HG03139 (cell line): ENCODE data around the gene CCDC38.
"Not testable (repeated sequence)": the region's sequence is repeated elsewhere in the genome, so short reads cannot be mapped to it uniquely, and the experiment has no call there.

Experiments
- ATAC-seq: cut with Tn5 transposase; IDR thresholded peaks from one replicate; pipeline ENCODE4 v1.9.1; 2021; ENCODE audit not compliant: unreplicated experiment

The CCDC38 gene

GRCh38 chr12:95887311-95887710 is 55.1 kb downstream of the CCDC38 start:
- ATAC-seq = no peak

- ATAC-seq = no peak
Measured at GRCh38 chr12:95884998-95885397, 57.4 kb downstream of the CCDC38 start.

- ATAC-seq = no peak
Measured at GRCh38 chr12:95882873-95883272, 59.5 kb downstream of the CCDC38 start.

GRCh38 chr12:95882080-95882479 is 60.3 kb downstream of the CCDC38 start:
- ATAC-seq = no peak

GRCh38 chr12:95881331-95881955 is 61.0 kb downstream of the CCDC38 start:
- no peak for ATAC-seq

GRCh38 chr12:95880895-95881294 is 61.5 kb downstream of the CCDC38 start:
- no peak for ATAC-seq

- ATAC-seq = no peak
Measured at GRCh38 chr12:95877622-95878021, 64.8 kb downstream of the CCDC38 start.

GRCh38 chr12:95874452-95874851 is 68.0 kb downstream of the CCDC38 start:
- no peak for ATAC-seq

- ATAC-seq = no peak
Measured at GRCh38 chr12:95870897-95871296, 71.5 kb downstream of the CCDC38 start.

- no peak for ATAC-seq
Measured at GRCh38 chr12:95863337-95863736, 79.1 kb downstream of the CCDC38 start.

GRCh38 chr12:95862038-95862437 is 80.4 kb downstream of the CCDC38 start:
- no peak for ATAC-seq

GRCh38 chr12:95859947-95860850 is 82.2 kb downstream of the CCDC38 start:
- no peak for ATAC-seq

GRCh38 chr12:95859344-95859816 is 83.0 kb downstream of the CCDC38 start:
- no peak for ATAC-seq

- ATAC-seq = peak; percentile 99
Measured at GRCh38 chr12:95858451-95859343, 83.7 kb downstream of the CCDC38 start, which contains the start of gene SNRPF. Gene SNRPF (plus strand): TSS chr12:95858952. CDS start chr12:95859074, 122 bp downstream.

- ATAC-seq = no peak
Measured at GRCh38 chr12:95857799-95858198, 84.6 kb downstream of the CCDC38 start.

- no peak for ATAC-seq
Measured at GRCh38 chr12:95857156-95857555, 85.3 kb downstream of the CCDC38 start.

- no peak for ATAC-seq
Measured at GRCh38 chr12:95852133-95852532, 90.3 kb downstream of the CCDC38 start.

- no peak for ATAC-seq
Measured at GRCh38 chr12:95851606-95852005, 90.8 kb downstream of the CCDC38 start.

GRCh38 chr12:95848575-95849388 is 93.6 kb downstream of the CCDC38 start:
- ATAC-seq = no peak

- ATAC-seq = not testable (repeated sequence)
Measured at GRCh38 chr12:95842426-95842825, 100.0 kb downstream of the CCDC38 start.
